HG03558 (cell line): ENCODE data around the gene CAPN9.
"Not testable (repeated sequence)": the region's sequence is repeated elsewhere in the genome, so short reads cannot be mapped to it uniquely, and the experiment has no call there.

Experiments used
- ATAC-seq: cut with Tn5 transposase; IDR thresholded peaks from one replicate; pipeline ENCODE4 v1.9.1; 2021; ENCODE audit warnings: moderate number of reproducible peaks; ENCODE audit not compliant: unreplicated experiment; ENCODE audit errors: extremely low read depth

The CAPN9 gene

GRCh38 chr1:230747127-230747730, at the start of gene CAPN9:
CAPN9 (plus strand) TSS chr1:230747388; CDS start chr1:230747497, 109 bp downstream.
- no peak for ATAC-seq

DNA sequence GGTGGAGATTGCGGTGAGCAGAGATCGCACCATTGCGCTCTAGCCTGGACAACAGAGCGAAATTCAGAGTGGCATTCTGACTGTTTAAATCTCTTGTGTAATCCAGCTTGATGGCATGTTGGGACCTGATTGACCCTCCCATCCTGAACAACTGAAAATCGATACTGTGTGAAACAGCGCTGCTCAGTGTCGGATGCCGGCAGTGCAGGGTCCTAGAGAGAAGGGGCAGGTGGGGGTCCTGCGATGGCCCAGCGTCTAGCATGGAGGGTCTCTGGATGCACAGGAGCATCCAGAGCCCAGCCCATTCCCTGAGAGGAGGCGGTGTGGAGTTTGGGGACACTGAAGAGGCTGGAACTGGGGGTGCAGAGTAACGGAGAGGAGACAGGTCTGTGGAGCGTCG, 49.1 kb upstream of the CAPN9 start:
- ATAC-seq, result no peak

GRCh38 chr1:230698964-230699363, 48.2 kb upstream of the CAPN9 start:
- not testable (repeated sequence) for ATAC-seq

DNA sequence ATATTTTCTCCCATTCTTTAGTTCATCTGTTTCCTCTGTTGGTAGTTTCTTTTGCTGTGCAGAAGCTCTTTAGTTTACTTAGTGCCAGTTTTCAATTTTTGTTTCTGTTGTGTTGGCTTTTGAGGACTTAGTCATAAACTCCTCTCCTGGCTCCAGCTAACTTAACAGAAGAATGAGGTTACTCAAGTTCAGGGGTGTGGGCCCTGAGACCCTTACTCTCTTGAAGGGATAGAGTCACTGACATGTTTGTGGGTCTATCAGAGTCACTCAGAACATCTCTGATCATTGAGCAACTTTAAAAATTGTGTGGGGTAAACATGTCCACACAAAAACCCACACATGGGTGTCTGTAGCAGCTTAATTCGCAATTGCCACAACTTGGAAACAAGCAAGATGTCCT, 47.5 kb upstream of the CAPN9 start:
- no peak for ATAC-seq

GRCh38 chr1:230700132-230700531, 47.1 kb upstream of the CAPN9 start:
- no peak for ATAC-seq

DNA sequence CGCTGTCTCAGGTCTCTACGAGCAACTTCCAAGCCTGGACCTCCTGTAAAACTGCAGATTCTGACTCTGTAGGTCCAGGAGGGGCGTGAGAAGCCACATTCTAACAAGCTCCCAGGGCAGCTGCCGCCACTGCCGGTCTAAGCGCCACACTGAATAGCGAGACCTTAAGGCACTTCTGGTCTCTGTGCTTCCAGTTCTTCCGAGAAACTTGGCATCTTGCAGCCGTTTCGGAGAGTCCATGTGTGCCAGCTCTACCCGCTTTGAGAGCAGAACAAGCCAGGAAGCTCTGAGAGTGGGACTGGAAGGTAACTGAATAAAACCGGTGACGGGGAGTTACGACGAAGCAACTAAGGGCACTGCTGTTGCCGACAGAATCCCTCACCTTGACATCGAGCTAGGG, 45.8 kb upstream of the CAPN9 start:
- no peak for ATAC-seq

DNA sequence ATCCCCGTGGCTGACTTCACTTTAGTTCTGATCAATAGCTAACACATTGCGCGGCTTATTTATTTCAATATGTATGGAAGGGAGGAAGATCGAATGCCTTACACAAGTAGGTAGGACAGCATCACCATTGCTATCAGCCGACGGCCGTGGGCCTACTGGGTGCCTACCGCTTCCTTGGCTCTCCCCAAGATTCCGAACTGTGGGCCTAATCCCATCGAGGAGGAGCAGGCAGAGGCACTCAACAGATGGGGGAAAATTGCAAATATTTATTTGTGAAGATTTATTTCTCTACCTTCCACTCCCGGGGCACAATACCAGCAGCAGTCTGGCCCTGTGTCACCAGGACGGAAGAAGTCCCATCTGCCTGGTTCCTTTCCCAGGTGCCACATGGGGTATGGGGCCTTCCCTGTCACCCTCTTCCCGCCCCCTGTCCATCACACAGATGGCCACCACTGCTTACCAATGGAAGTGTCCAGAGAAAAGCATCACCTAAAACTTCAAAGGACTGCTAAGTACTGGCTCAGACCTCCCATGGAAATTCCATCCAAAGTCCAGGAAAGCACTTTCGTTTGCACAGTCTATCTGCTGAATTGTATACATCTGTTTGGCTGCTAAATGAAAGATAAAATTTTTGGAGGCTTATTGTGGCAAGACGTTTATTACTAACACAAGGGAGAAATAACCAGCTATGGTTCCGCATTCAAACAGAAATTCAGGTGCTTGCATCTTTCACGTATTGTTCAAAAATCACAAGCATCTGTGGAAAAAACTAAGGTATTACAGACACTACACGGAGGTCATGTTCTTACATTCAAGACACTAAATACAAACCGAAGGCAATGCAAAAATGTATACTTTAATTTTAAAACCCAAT, 45.1 kb upstream of the CAPN9 start:
- ATAC-seq, result no peak

GRCh38 chr1:230702934-230703678, 44.1 kb upstream of the CAPN9 start:
- no peak for ATAC-seq

DNA sequence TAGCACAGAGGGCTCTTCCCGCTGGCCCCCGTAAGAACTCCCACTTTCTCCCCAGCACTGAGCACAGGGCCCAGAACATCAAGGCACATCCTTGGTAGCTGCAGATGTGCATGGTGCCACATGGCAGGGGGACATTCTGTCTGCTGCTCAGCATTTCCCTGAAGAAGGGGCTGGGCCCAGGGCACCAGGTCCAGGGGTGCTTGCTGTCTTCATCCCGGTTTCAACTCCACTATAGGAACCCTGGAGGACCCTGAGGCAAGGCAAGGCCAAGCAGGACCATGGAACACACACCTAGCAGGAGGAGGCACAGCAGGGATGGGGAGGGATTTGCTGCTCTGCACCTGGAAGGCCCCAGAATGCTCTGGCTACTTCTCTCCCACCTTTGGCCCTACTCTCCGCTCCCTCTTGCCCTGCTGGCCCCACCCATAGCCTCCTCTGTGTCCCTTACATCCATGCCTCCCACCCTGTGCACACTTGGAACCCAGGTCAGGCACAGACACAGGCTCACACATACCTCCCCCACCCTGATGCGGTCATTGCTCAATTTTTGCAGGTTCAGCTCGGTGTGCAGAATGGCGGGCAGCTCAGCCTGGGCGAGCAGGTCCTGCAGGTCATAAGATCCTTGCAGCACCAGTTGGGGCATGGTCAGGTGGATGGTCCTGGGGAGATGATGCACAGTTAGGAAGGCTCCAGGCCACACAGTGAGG, 43.4 kb upstream of the CAPN9 start:
- ATAC-seq, result no peak

GRCh38 chr1:230704830-230705229, 42.4 kb upstream of the CAPN9 start:
- ATAC-seq, result no peak

- no peak for ATAC-seq
These were observed 41.7 kb upstream of the CAPN9 start for GRCh38 chr1:230705289-230706019.

GRCh38 chr1:230706020-230706699, 41.0 kb upstream of the CAPN9 start:
- no peak for ATAC-seq

DNA sequence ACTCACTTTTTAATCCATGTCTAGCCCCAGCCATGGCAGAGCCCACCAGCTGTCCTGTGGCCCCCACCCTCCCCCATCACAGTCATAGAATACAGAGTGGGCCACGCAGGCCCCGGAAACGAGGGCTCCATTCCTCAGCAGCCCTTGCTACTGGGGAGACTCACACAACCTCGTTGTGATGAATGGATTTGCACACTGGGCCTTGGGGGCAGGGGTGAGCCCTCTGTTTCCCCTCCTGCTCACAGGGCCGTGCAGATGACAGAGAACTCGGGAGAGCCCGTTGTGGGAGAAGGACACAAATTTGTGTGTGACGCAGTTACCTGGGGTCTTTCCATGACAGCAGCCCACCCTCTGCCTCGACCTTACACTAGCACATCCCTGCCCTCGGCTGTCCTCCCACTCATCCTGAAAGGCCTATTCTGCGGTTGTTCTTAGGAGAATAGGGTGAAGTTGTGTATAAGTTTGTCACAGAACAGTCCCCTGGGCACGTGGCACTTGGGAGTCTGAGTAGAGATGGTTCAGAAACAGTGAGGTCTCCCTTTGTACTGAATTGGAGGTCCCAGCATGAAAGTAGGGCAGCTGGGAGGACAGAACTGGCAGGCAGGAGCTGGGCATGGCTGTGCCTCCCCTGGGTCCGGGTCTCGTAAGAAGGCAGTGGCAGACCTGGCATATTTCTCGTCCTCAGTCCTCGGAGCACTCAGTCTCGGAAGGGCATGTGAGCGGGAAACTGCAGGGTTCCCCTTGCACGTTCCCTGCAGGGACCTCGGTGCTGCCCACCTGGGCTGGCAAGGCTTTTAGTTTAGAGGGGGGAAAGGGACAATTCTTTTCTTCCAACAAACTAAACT, 40.1 kb upstream of the CAPN9 start:
- ATAC-seq, result no peak

DNA sequence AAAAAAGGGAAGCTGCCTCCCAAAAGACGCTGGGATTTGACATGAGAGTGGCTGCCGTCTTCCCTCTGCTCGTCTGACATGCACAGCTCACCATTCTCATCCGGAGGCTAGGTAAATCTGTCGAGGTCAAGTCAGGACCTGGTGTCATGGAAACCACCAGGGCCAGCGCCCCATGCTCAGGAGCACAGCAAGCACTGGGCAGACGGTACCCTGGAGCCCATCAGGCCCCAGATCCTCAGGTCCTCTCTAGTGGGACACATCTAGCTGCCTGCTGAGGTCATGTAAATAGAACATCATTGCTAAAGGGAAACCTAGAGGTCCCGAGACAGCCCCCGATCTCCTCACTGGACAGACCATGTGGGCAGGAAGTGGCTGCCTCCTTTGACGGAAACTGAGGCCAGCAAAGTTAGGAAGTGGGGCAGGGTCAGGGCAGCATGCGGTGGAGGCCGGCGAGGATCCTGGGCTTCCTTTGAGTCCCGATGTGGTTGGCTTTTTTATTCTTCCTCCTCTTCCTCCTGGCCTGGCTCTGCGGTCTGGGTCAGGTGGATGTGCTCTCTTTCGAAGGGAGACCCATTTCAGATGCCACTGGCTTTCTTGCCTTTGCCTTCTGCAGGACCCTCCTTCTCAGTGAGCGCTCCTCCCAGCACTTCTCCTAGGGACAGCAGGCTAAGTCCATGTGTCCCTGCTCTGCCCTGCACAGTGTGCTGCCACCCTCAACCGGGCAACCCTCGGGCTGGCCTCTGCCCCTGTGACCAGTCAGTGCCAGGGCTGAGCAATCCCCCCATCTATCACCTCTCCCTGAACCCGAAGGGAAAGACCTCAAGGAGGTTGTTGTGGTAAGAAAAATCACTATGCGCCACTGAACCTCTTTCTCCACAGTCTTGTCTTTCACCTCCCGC, 39.2 kb upstream of the CAPN9 start:
- no peak for ATAC-seq

DNA sequence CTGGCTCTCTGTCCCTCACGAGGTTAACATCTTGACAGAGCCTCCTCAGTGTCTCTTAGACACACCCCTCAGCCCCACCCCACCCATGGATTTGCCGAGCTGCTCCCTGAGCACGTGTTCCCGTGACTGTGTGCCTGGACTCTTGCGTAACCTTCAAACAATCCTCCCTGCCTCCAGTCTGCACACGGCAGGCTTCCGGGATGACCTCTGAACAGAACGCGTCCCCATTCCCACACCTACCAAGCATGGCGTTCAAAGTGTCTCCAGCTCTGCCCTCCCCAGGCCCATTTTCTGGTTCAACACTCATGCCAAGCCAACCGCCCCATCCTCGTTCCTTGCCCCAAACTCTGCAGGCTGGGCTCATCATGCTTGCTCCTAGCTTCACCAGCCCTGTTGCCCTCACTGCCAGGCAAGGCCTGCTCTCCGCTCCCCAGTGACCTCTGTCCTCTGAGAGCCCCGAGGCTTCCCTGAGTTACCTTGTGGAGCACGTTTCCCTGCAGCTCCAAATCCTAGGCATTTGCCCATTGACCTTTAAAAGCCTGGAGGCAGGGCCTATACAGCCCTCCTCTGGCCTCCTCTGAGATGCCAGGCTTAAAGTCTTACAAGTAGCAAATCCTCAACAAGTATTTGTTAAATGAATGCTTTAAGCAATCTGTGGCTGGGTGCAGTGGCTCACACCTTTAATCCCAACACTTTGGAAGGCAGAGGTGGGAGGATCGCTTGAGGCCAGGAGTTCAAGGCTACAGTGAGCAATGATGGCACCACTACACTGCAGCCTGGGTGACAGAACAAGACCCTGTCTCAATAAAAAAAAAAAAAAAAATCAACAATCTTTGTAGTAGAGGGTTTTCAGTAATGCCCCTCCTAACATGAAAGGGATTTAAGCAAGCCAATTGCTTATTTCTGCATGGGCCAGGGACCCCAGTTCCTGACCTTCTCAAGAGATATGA, 38.3 kb upstream of the CAPN9 start:
- no peak for ATAC-seq
